ENCODE measurements around the gene GALNT18. TPM values are rescaled to one million over a fixed set of nuclear protein-coding genes. Genes with fewer than 3 reads are reported as not detected.

Gene GALNT18
- total and polyA plus RNA-seq, 2 experiments from 2014 or later: 4.3 to 10.8 TPM

GRCh38 chr11:11555208-11555607 lies 66.6 kb downstream of the GALNT18 start:
- Histone ChIP-seq H3K79me2 (replicated peaks; ENCODE audit: insufficient read depth) (no peaks in the 10 kb centered on the region), H3K9me2 (ENCODE audit: insufficient read depth) (peaks cover 8% of the 10 kb centered on the region), H2AFZ (no peak overlapping the region), H3K27ac (ENCODE audit: low read depth) (no peak overlapping the region), H3F3A (replicated peaks; ENCODE audit: low read depth) (no peaks in the 10 kb centered on the region), H3K4me1 (ENCODE audit: insufficient read depth) (no peaks in the 10 kb centered on the region), H3K27me3 (ENCODE audit: insufficient read depth) (no peaks in the 10 kb centered on the region), H3K36me3 (ENCODE audit: insufficient read depth) (no peaks in the 10 kb centered on the region), H3K4me2 (no peak overlapping the region), H3K4me3 (no peak overlapping the region), H4K20me1 (replicated peaks; ENCODE audit: insufficient read depth) (no peaks in the 10 kb centered on the region)
- ATAC-seq: no peak
- no peak overlapping the region for H3K4me3 Mint-ChIP-seq
- H3K27me3 Mint-ChIP-seq (ENCODE audit: insufficient read depth, low read depth, poor library complexity): no peaks in the 10 kb centered on the region
- no peaks in the 10 kb centered on the region for H3K36me3 Mint-ChIP-seq (ENCODE audit: low read depth)
- H3K27ac Mint-ChIP-seq: no peak overlapping the region
- no peak for TF ChIP-seq EZH2 (IDR thresholded peaks at IDR 0.05; ENCODE audit: low read depth, unreplicated experiment)
- TF ChIP-seq, protein P1, sequence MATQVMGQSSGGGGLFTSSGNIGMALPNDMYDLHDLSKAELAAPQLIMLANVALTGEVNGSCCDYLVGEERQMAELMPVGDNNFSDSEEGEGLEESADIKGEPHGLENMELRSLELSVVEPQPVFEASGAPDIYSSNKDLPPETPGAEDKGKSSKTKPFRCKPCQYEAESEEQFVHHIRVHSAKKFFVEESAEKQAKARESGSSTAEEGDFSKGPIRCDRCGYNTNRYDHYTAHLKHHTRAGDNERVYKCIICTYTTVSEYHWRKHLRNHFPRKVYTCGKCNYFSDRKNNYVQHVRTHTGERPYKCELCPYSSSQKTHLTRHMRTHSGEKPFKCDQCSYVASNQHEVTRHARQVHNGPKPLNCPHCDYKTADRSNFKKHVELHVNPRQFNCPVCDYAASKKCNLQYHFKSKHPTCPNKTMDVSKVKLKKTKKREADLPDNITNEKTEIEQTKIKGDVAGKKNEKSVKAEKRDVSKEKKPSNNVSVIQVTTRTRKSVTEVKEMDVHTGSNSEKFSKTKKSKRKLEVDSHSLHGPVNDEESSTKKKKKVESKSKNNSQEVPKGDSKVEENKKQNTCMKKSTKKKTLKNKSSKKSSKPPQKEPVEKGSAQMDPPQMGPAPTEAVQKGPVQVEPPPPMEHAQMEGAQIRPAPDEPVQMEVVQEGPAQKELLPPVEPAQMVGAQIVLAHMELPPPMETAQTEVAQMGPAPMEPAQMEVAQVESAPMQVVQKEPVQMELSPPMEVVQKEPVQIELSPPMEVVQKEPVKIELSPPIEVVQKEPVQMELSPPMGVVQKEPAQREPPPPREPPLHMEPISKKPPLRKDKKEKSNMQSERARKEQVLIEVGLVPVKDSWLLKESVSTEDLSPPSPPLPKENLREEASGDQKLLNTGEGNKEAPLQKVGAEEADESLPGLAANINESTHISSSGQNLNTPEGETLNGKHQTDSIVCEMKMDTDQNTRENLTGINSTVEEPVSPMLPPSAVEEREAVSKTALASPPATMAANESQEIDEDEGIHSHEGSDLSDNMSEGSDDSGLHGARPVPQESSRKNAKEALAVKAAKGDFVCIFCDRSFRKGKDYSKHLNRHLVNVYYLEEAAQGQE (IDR thresholded peaks at IDR 0.05; ENCODE audit: unreplicated experiment): no peak
- TF ChIP-seq STAT1 (IDR thresholded peaks at IDR 0.05; ENCODE audit: unreplicated experiment): no peak
- no peak for TF ChIP-seq ZNF114 (CRISPR knock-in tag; IDR thresholded peaks at IDR 0.05)
- TF ChIP-seq CREB1 (CRISPR knock-in tag; IDR thresholded peaks at IDR 0.05; ENCODE audit: low read depth): no peak
- no peak for TF ChIP-seq CTCF (conservative IDR thresholded peaks at IDR 0.05; ENCODE audit: low read depth in 2 of 2)
- no peak for TF ChIP-seq ZNF462 (CRISPR knock-in tag; IDR thresholded peaks at IDR 0.05)
- no peak for TF ChIP-seq EZH2phosphoT487 (IDR thresholded peaks at IDR 0.05; ENCODE audit: unreplicated experiment)
- TF ChIP-seq JUNB (IDR thresholded peaks at IDR 0.05; ENCODE audit: unreplicated experiment): no peak
- no peak for TF ChIP-seq ETS1 (IDR thresholded peaks at IDR 0.05)
- no peak for TF ChIP-seq ZNF331 (CRISPR knock-in tag; IDR thresholded peaks at IDR 0.05; ENCODE audit: low read depth)
- DNase-seq (ENCODE audit: low spot score): no peak
- no peaks in the 10 kb centered on the region for H3K9me3 Mint-ChIP-seq
- no peaks in the 10 kb centered on the region; the same call in 2 of the 3 replicates for H3K4me1 Mint-ChIP-seq
